Liver (tissue), 9 donors: ENCODE results near the gene BRF1. TPM values are rescaled to one million over a fixed set of nuclear protein-coding genes. Genes with fewer than 3 reads are reported as not detected.

Experiments used
- DNase-seq: peaks from one replicate; pipeline ENCODE4 v3.0.0-alpha.2; 2017; ENCODE audit warnings: low spot score
- H3K27ac ChIP-seq, 2 donors: one replicate each; pipeline ENCODE4 v1.7.0; 2013; ENCODE audit warnings: inconsistent platforms in 2 of 2, low read length in 2 of 2, control low read depth in 1 of 2, low read depth in 1 of 2, mild to moderate bottlenecking in 1 of 2
- H3K27me3 ChIP-seq, 4 donors: one replicate each; pipeline versions ENCODE4 v1.6.1 to v1.7.0; 2013; ENCODE audit warnings: low read length in 3 of 4, inconsistent platforms in 1 of 4, mild to moderate bottlenecking in 1 of 4, moderate library complexity in 1 of 4; ENCODE audit not compliant: control insufficient read depth in 4 of 4, insufficient read depth in 4 of 4
- H3K36me3 ChIP-seq, 4 donors: one replicate each; pipeline versions ENCODE4 v1.6.1 to v1.7.0; 2013; ENCODE audit warnings: low read length in 3 of 4, mild to moderate bottlenecking in 3 of 4, low read depth in 1 of 4, moderate library complexity in 1 of 4; ENCODE audit not compliant: control insufficient read depth in 4 of 4, insufficient read depth in 3 of 4
- H3K4me1 ChIP-seq, 4 donors: one replicate each; pipeline versions ENCODE4 v1.6.1 to v1.7.0; 2013; ENCODE audit warnings: low read length in 3 of 4, mild to moderate bottlenecking in 3 of 4, moderate library complexity in 1 of 4; ENCODE audit not compliant: control insufficient read depth in 4 of 4, insufficient read depth in 4 of 4
- H3K4me3 ChIP-seq, 3 donors: one replicate each; pipeline versions ENCODE4 v1.6.1 to v1.7.0; 2013; ENCODE audit warnings: low read length in 3 of 3, control low read depth in 1 of 3, low read depth in 1 of 3, mild to moderate bottlenecking in 1 of 3
- H3K9ac ChIP-seq, 2 donors: one replicate each; pipeline ENCODE4 v1.7.0; 2013; ENCODE audit warnings: low read length in 2 of 2, mild to moderate bottlenecking in 2 of 2, moderate library complexity in 2 of 2, control low read depth in 1 of 2, low read depth in 1 of 2
- H3K9me3 ChIP-seq, 4 donors: one replicate each; pipeline versions ENCODE4 v1.6.1 to v1.7.0; 2013; ENCODE audit warnings: low read length in 3 of 4; ENCODE audit not compliant: control insufficient read depth in 4 of 4
- FOXA1 ChIP-seq: IDR thresholded peaks from 2 replicates; pipeline ENCODE4 v1.6.1; 2016; ENCODE audit warnings: antibody characterized with exemption
- HNF4A ChIP-seq, 2 donors: conservative IDR thresholded peaks; 2 replicates each; pipeline ENCODE4 v1.6.1; 2016; ENCODE audit warnings: antibody characterized with exemption in 2 of 2, mild to moderate bottlenecking in 2 of 2
- JUND ChIP-seq, 2 donors: IDR thresholded peaks; 2 replicates each; pipeline ENCODE4 v1.6.1; 2016; ENCODE audit warnings: antibody characterized with exemption in 2 of 2
- RAD21 ChIP-seq, 2 donors: IDR thresholded peaks; 2 replicates each; pipeline ENCODE4 v1.6.1; 2016; ENCODE audit warnings: antibody characterized with exemption in 2 of 2, mild to moderate bottlenecking in 2 of 2
- RXRA ChIP-seq, 2 donors: IDR thresholded peaks; 2 replicates each; pipeline ENCODE4 v1.6.1; 2017 to 2018; ENCODE audit warnings: antibody characterized with exemption in 2 of 2, mild to moderate bottlenecking in 1 of 2
- SP1 ChIP-seq: IDR thresholded peaks from 2 replicates; pipeline ENCODE4 v1.6.1; 2018; ENCODE audit warnings: antibody characterized with exemption, mild to moderate bottlenecking
- TAF1 ChIP-seq: conservative IDR thresholded peaks from 2 replicates; pipeline ENCODE4 v1.6.1; 2016; ENCODE audit warnings: antibody characterized with exemption, mild to moderate bottlenecking
- YY1 ChIP-seq: IDR thresholded peaks from 2 replicates; pipeline ENCODE4 v1.6.1; 2016; ENCODE audit warnings: antibody characterized with exemption, mild to moderate bottlenecking
- WGBS: extraction: QIAGEN DNeasy Blood & Tissue Kit; methylation state at CpG from one replicate; pipeline ENCODE4 v1.1.7; 2013; 5-methylcytosine and 5-hydroxymethylcytosine counted together
- polyA plus RNA-seq, 2 donors: library from polyadenylated mRNA; stranded (reverse) in 1 of 2; unstranded in 1 of 2; fragments of 200-250 nt in 1 of 2; fragments of >200 nt in 1 of 2; fragmentation: Nextera tagmentation in 1 of 2; extraction: Ambion mirVana in 1 of 2; gene quantifications; one replicate each; pipeline versions ENCODE4 v1.2.1 to v1.2.3, GENCODE V29; 2013 to 2015
- total RNA-seq, 2 donors: library from RNA; depleted of rRNA; stranded (reverse); fragments of >200 nt; gene quantifications; one replicate each; pipeline ENCODE4 v1.2.3, GENCODE V29; 2014
- TF ChIP-seq, protein P1 (sequence below): fragments of 150-350 bp; IDR thresholded peaks from 2 replicates; pipeline ENCODE4 v1.5.1; 2017; ENCODE audit warnings: improper control_type of control experiment, low read depth, low read length; ENCODE audit not compliant: missing input control
- TF ChIP-seq, protein P2 (sequence below): IDR thresholded peaks from 2 replicates; pipeline ENCODE4 v1.6.1; 2016; ENCODE audit warnings: antibody characterized with exemption
- TF ChIP-seq, protein P3 (sequence below): IDR thresholded peaks from 2 replicates; pipeline ENCODE4 v1.6.1; 2016; ENCODE audit warnings: antibody characterized with exemption, mild to moderate bottlenecking
- TF ChIP-seq, protein P4 (sequence below): IDR thresholded peaks from 2 replicates; pipeline ENCODE4 v1.6.1; 2016; ENCODE audit warnings: antibody characterized with exemption
- donor health status: healthy.
- donor health status: healthy.
- donor health status: healthy.
- donor health status: healthy.
- donor health status: healthy.

BRF1 gene
- total and polyA plus RNA-seq, 4 donors = 4.6 to 24.1 (median 10.6) TPM

DNA sequence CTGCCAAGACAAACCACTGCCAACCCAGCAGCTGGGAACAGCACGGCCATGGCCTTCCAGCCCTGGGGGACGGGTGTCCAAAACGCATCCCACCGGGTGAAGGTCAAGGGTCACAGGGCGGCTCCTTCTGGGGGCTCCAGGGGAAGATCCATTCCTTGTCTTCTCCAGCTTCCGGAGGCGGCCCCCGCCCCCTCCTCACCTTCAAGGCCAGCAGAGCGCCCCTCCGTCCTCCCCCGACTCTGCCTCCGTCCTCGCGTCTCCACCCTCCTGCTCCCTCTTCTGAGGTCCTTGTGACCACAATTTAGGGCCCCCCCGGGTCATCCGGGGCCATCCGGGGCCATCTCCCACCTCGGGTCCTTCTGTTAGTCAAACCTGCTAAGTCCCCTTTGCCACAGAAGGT is 115.8 kb downstream of the BRF1 start:
- no peak overlapping the region for H3K27ac ChIP-seq
- H3K9me3 ChIP-seq = peaks cover 0 to 4% (median 2%) of the 10 kb centered on the region in 4 donors
- 70% methylated on average over 18 of the region's 18 CpGs for WGBS
- TF ChIP-seq, protein P1, sequence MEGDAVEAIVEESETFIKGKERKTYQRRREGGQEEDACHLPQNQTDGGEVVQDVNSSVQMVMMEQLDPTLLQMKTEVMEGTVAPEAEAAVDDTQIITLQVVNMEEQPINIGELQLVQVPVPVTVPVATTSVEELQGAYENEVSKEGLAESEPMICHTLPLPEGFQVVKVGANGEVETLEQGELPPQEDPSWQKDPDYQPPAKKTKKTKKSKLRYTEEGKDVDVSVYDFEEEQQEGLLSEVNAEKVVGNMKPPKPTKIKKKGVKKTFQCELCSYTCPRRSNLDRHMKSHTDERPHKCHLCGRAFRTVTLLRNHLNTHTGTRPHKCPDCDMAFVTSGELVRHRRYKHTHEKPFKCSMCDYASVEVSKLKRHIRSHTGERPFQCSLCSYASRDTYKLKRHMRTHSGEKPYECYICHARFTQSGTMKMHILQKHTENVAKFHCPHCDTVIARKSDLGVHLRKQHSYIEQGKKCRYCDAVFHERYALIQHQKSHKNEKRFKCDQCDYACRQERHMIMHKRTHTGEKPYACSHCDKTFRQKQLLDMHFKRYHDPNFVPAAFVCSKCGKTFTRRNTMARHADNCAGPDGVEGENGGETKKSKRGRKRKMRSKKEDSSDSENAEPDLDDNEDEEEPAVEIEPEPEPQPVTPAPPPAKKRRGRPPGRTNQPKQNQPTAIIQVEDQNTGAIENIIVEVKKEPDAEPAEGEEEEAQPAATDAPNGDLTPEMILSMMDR = no peak
- TF ChIP-seq SP1 (no peak), YY1 (no peak), JUND (IDR thresholded peaks at IDR 0.05) (no peak), TAF1 (no peak), FOXA1 (no peak), RAD21 (IDR thresholded peaks at IDR 0.05) (no peak), RXRA (IDR thresholded peaks at IDR 0.05) (no peak), HNF4A (conservative IDR thresholded peaks at IDR 0.05) (no peak)
- H3K4me3 ChIP-seq = no peak overlapping the region
- no peak overlapping the region for H3K9ac ChIP-seq
- peaks cover 0 to 3% (median 0%) of the 10 kb centered on the region in 4 donors for H3K27me3 ChIP-seq
- no peaks in the 10 kb centered on the region for H3K36me3 ChIP-seq
- DNase-seq = no peak
- H3K4me1 ChIP-seq = peaks cover 4 to 16% (median 11%) of the 10 kb centered on the region in 4 donors

DNA sequence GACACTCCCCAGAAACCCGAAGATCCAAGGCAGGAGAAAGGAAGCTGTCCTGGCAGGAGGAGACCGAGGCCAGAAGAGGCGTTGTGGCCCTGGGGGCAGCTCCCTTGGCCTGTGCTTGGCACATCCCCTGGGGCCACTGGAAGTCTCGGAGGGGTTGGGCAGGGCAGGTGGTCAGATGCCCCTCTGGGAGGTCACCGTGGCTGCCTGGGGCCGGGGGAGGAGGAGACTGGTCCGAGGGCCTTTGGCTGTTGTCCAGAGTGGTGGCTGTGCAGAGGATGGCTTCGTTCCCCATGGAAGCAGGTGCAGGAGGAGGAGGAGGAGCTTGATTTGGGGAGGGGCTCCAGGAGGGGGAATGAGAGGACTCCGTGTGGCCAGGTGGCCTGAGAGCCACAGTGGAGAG is 116.3 kb downstream of the BRF1 start:
- Histone ChIP-seq H3K9ac (no peak overlapping the region), H3K36me3 (no peaks in the 10 kb centered on the region), H3K27me3 (no peaks in the 10 kb centered on the region), H3K4me1 (peaks cover 4 to 18% (median 11%) of the 10 kb centered on the region in 4 donors), H3K9me3 (peaks cover 0 to 4% (median 2%) of the 10 kb centered on the region in 4 donors), H3K27ac (no peak overlapping the region), H3K4me3 (no peak overlapping the region)
- 77% methylated on average over 9 of the region's 9 CpGs for WGBS
- no peak for DNase-seq
- TF ChIP-seq SP1 (no peak), RAD21 (IDR thresholded peaks at IDR 0.05) (no peak), TAF1 (no peak)

DNA sequence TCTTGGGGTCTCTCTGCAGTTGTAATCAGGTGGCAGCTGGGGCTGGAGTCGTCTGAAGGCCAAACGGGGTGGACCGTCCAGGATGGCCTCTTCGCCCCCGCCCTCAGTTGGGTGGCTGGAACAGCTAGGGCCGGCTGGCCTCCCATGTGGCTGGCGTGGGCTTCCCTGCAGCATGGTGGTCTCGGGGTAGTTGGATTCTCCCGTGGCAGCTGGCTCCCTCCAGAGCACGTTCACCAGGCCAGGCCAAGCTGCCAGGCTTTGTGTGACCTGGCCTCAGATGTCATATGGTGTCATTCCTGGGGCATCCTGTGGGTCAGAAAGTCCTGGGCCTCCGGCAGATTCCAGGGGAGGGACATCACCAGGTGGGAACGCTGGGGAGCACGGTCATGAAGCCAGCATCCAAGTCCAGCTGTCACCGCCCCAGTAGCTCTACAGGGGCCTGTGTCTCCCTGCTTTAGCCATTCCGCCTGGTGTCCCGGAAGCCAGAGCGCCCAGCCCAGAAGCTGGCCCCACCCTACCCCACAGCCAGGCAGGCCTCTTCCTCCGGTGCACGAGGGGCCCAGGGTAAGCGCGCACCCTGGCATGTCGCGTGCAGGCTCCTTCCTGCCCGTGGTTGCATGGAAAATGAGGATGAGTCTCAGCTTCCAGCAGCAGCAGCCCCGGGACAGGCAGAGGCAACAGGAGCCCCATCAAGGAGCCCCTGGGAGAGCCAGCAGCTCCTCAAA is 118.3 kb downstream of the BRF1 start:
- 79% methylated on average over 25 of the region's 25 CpGs for WGBS
- Histone ChIP-seq H3K4me1 (peaks cover 4 to 25% (median 13%) of the 10 kb centered on the region in 4 donors), H3K9me3 (no peaks in the 10 kb centered on the region), H3K9ac (no peak overlapping the region), H3K27me3 (no peaks in the 10 kb centered on the region), H3K4me3 (no peak overlapping the region), H3K36me3 (no peaks in the 10 kb centered on the region), H3K27ac (no peak overlapping the region)
- no peak for DNase-seq
- TF ChIP-seq, protein P2, sequence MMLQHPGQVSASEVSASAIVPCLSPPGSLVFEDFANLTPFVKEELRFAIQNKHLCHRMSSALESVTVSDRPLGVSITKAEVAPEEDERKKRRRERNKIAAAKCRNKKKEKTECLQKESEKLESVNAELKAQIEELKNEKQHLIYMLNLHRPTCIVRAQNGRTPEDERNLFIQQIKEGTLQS = no peak
- TF ChIP-seq, protein P3, sequence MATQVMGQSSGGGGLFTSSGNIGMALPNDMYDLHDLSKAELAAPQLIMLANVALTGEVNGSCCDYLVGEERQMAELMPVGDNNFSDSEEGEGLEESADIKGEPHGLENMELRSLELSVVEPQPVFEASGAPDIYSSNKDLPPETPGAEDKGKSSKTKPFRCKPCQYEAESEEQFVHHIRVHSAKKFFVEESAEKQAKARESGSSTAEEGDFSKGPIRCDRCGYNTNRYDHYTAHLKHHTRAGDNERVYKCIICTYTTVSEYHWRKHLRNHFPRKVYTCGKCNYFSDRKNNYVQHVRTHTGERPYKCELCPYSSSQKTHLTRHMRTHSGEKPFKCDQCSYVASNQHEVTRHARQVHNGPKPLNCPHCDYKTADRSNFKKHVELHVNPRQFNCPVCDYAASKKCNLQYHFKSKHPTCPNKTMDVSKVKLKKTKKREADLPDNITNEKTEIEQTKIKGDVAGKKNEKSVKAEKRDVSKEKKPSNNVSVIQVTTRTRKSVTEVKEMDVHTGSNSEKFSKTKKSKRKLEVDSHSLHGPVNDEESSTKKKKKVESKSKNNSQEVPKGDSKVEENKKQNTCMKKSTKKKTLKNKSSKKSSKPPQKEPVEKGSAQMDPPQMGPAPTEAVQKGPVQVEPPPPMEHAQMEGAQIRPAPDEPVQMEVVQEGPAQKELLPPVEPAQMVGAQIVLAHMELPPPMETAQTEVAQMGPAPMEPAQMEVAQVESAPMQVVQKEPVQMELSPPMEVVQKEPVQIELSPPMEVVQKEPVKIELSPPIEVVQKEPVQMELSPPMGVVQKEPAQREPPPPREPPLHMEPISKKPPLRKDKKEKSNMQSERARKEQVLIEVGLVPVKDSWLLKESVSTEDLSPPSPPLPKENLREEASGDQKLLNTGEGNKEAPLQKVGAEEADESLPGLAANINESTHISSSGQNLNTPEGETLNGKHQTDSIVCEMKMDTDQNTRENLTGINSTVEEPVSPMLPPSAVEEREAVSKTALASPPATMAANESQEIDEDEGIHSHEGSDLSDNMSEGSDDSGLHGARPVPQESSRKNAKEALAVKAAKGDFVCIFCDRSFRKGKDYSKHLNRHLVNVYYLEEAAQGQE = no peak
- TF ChIP-seq HNF4A (conservative IDR thresholded peaks at IDR 0.05) = no peak
- TF ChIP-seq, protein P4, sequence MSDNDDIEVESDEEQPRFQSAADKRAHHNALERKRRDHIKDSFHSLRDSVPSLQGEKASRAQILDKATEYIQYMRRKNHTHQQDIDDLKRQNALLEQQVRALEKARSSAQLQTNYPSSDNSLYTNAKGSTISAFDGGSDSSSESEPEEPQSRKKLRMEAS = no peak
- TF ChIP-seq, protein P1 = no peak
- TF ChIP-seq RAD21 (IDR thresholded peaks at IDR 0.05) = no peak
